ENCODE results near the gene ARHGAP22. TPM values are rescaled to one million over a fixed set of nuclear protein-coding genes. Genes with fewer than 3 reads are reported as not detected.

Gene ARHGAP22
- total RNA-seq, 1 donor: 45.6 TPM

- H3K36me3 ChIP-seq (ENCODE audit: insufficient read depth, low read length): peaks cover 44% of the 10 kb centered on the region
- no peak overlapping the region for H3K4me3 ChIP-seq (ENCODE audit: insufficient read depth, low read length)
- no peak for TF ChIP-seq CTCF (IDR thresholded peaks at IDR 0.05; ENCODE audit: extremely low read depth, low read depth, low read length)
- peaks cover 11% of the 10 kb centered on the region for H3K4me1 ChIP-seq (ENCODE audit: insufficient read depth, low read length)
- no peak overlapping the region for H2AFZ ChIP-seq (ENCODE audit: low read length)
- H3K27ac ChIP-seq (ENCODE audit: low read depth, low read length): no peak overlapping the region
- peaks cover 82% of the 10 kb centered on the region for H3K79me2 ChIP-seq (ENCODE audit: insufficient read depth, low read length)
- peak; percentile 65 for DNase-seq (ENCODE audit: insufficient read length, low spot score, missing footprints)
- H3K4me2 ChIP-seq (ENCODE audit: insufficient read depth, low read length): no peak overlapping the region
- no peaks in the 10 kb centered on the region for H3K27me3 ChIP-seq (ENCODE audit: insufficient read depth, low read length)
- no peaks in the 10 kb centered on the region for H3K9me3 ChIP-seq (ENCODE audit: low read depth, low read length)
- peaks cover 30% of the 10 kb centered on the region for H4K20me1 ChIP-seq (ENCODE audit: insufficient read depth, low read length)
Observed at GRCh38 chr10:48453451-48454301, 151.2 kb downstream of the ARHGAP22 start.

- Histone ChIP-seq H3K4me3 (ENCODE audit: insufficient read depth, low read length) (no peak overlapping the region), H3K79me2 (ENCODE audit: insufficient read depth, low read length) (peaks cover 82% of the 10 kb centered on the region), H3K4me1 (ENCODE audit: insufficient read depth, low read length) (peaks cover 17% of the 10 kb centered on the region), H3K27ac (ENCODE audit: low read depth, low read length) (no peak overlapping the region), H3K36me3 (ENCODE audit: insufficient read depth, low read length) (peaks cover 45% of the 10 kb centered on the region), H3K9me3 (ENCODE audit: low read depth, low read length) (no peaks in the 10 kb centered on the region), H2AFZ (ENCODE audit: low read length) (no peak overlapping the region), H3K27me3 (ENCODE audit: insufficient read depth, low read length) (no peaks in the 10 kb centered on the region), H4K20me1 (ENCODE audit: insufficient read depth, low read length) (peaks cover 38% of the 10 kb centered on the region), H3K4me2 (ENCODE audit: insufficient read depth, low read length) (no peak overlapping the region)
- peak; percentile 83 for DNase-seq (ENCODE audit: insufficient read length, low spot score, missing footprints)
- no peak for TF ChIP-seq CTCF (IDR thresholded peaks at IDR 0.05; ENCODE audit: extremely low read depth, low read depth, low read length)
Observed at GRCh38 chr10:48452879-48453412, 151.9 kb downstream of the ARHGAP22 start.

- no peak overlapping the region for H2AFZ ChIP-seq (ENCODE audit: low read length)
- DNase-seq (ENCODE audit: insufficient read length, low spot score, missing footprints): peak; percentile 87
- no peak overlapping the region for H3K4me2 ChIP-seq (ENCODE audit: insufficient read depth, low read length)
- H3K27me3 ChIP-seq (ENCODE audit: insufficient read depth, low read length): no peaks in the 10 kb centered on the region
- H4K20me1 ChIP-seq (ENCODE audit: insufficient read depth, low read length): peaks cover 41% of the 10 kb centered on the region
- no peak overlapping the region for H3K4me3 ChIP-seq (ENCODE audit: insufficient read depth, low read length)
- no peak overlapping the region for H3K27ac ChIP-seq (ENCODE audit: low read depth, low read length)
- peaks cover 84% of the 10 kb centered on the region for H3K79me2 ChIP-seq (ENCODE audit: insufficient read depth, low read length)
- TF ChIP-seq CTCF (IDR thresholded peaks at IDR 0.05; ENCODE audit: extremely low read depth, low read depth, low read length): no peak
- peaks cover 17% of the 10 kb centered on the region for H3K4me1 ChIP-seq (ENCODE audit: insufficient read depth, low read length)
- H3K9me3 ChIP-seq (ENCODE audit: low read depth, low read length): no peaks in the 10 kb centered on the region
- H3K36me3 ChIP-seq (ENCODE audit: insufficient read depth, low read length): peaks cover 49% of the 10 kb centered on the region
Observed at GRCh38 chr10:48451969-48452878, 152.6 kb downstream of the ARHGAP22 start.
